Activated B cell treated with CpG ODN at 0.5 μM for 24 hours (primary cell): ENCODE data around the gene EML6. TPM values are rescaled to one million over a fixed set of nuclear protein-coding genes. Genes with fewer than 3 reads are reported as not detected.
A peak's percentile ranks its signal among the peaks of the same experiment; 100 is the strongest.

Experiments
- ATAC-seq: fragments of 200-7000 bp; cut with Tn5 transposase; one replicate; pipeline ENCODE4 v1.10.0; 2021; ENCODE audit warnings: low read depth, mild to moderate bottlenecking, moderate library complexity
- CTCF ChIA-PET: fragments of 350-600 bp; sonication (Branson Sonifier 250); formaldehyde crosslinking; loops from one replicate; lab custom pipeline; 2021; ENCODE audit warnings: antibody characterized with exemption; lab: Charles Lee
- POLR2A ChIA-PET: fragments of 350-600 bp; sonication (Branson Sonifier 250); formaldehyde crosslinking; loops from one replicate; lab custom pipeline; 2021; ENCODE audit warnings: antibody characterized with exemption; lab: Charles Lee
- DNase-seq: peaks from one replicate; pipeline ENCODE4 v3.0.0; 2022
- H3K27ac Mint-ChIP-seq: one replicate; pipeline ENCODE4 v1.8.0; 2020; ENCODE audit warnings: mixed read lengths
- H3K27me3 Mint-ChIP-seq: one replicate; pipeline ENCODE4 v1.8.0; 2021; ENCODE audit warnings: mixed read lengths
- H3K36me3 Mint-ChIP-seq: one replicate; pipeline ENCODE4 v1.8.0; 2021; ENCODE audit warnings: low read depth, mixed read lengths
- H3K4me1 Mint-ChIP-seq: one replicate; pipeline ENCODE4 v1.8.0; 2021; ENCODE audit warnings: mixed read lengths
- H3K4me3 Mint-ChIP-seq: one replicate; pipeline ENCODE4 v1.8.0; 2020; ENCODE audit warnings: mild to moderate bottlenecking, mixed read lengths
- H3K9me3 Mint-ChIP-seq: one replicate; pipeline ENCODE4 v1.8.0; 2020; ENCODE audit warnings: mixed read lengths
- CTCF ChIP-seq: fragments of 200-600 bp; IDR thresholded peaks from one replicate; pipeline ENCODE4 v1.8.0; 2022; ENCODE audit warnings: antibody characterized with exemption, mild to moderate bottlenecking
- intact Hi-C: fragments of 100-400 bp; cut with micrococcal nuclease; formaldehyde crosslinking; loops from one replicate; pipeline ENCODE4 v1.15.1; 2024
- total RNA-seq: library from RNA; stranded (reverse); gene quantifications from 2 replicates; pipeline ENCODE4 v1.2.3, GENCODE V29; 2022

Gene EML6
- total RNA-seq, 1 donor from 2014 or later, result 31.5 TPM

- intact Hi-C loops, result loop anchor here (2.0 kb wide), 1 partner anchor 15 kb away; no protein-coding TSS in a partner anchor
- ChIA-PET CTCF (interaction anchor here (1.2 to 2.1 kb wide), 4 partner anchors 12 to 27 kb away, joined by 3 to 14 read pairs (median 6); no protein-coding TSS in a partner anchor), POLR2A (interaction anchor here (0.7 kb wide), 1 partner anchor 158 kb away, joined by 3 read pairs; no protein-coding TSS in a partner anchor)
- ATAC-seq, result no peak
- Mint-ChIP-seq H3K27ac (no peak overlapping the region), H3K36me3 (no peaks in the 10 kb centered on the region), H3K9me3 (peaks cover 3% of the 10 kb centered on the region), H3K4me3 (no peak overlapping the region), H3K27me3 (peaks cover 2% of the 10 kb centered on the region), H3K4me1 (peaks cover 41% of the 10 kb centered on the region)
- no peak for DNase-seq
- TF ChIP-seq CTCF, result no peak
These were observed 45.8 kb upstream of the EML6 start for GRCh38 chr2:54677476-54678265.

GRCh38 chr2:54678719-54679118, 44.7 kb upstream of the EML6 start:
- peak; percentile 54 for ATAC-seq
- Mint-ChIP-seq H3K27ac (peak overlapping the region; percentile 5), H3K27me3 (peaks cover 2% of the 10 kb centered on the region), H3K9me3 (peaks cover 3% of the 10 kb centered on the region), H3K4me3 (no peak overlapping the region), H3K36me3 (no peaks in the 10 kb centered on the region), H3K4me1 (peaks cover 30% of the 10 kb centered on the region)
- ChIA-PET CTCF (interaction anchor here (1.2 to 2.1 kb wide), 3 partner anchors 13 to 160 kb away, joined by 3 to 7 read pairs (median 4); no protein-coding TSS in a partner anchor), POLR2A (interaction anchor here (0.6 kb wide), 1 partner anchor 10 kb away, joined by 3 read pairs; no protein-coding TSS in a partner anchor)
- DNase-seq, result no peak
- intact Hi-C loops, result loop anchor here (2.0 kb wide), 1 partner anchor 14 kb away; no protein-coding TSS in a partner anchor
- TF ChIP-seq CTCF, result no peak

GRCh38 chr2:54680397-54681041, 42.9 kb upstream of the EML6 start:
- Mint-ChIP-seq H3K4me1 (peaks cover 26% of the 10 kb centered on the region), H3K9me3 (peaks cover 3% of the 10 kb centered on the region), H3K27ac (no peak overlapping the region), H3K36me3 (no peaks in the 10 kb centered on the region), H3K27me3 (peaks cover 2% of the 10 kb centered on the region), H3K4me3 (no peak overlapping the region)
- CTCF ChIA-PET, result interaction anchor here (1.0 kb wide), 1 partner anchor 22 kb away, joined by 3 read pairs; no protein-coding TSS in a partner anchor
- intact Hi-C loops, result no loop called here
- peak; percentile 68 for ATAC-seq
- no peak for DNase-seq
- POLR2A ChIA-PET, result interaction anchor here (0.7 kb wide), 1 partner anchor 758 kb away, joined by 3 read pairs; no protein-coding TSS in a partner anchor
- no peak for TF ChIP-seq CTCF

DNA sequence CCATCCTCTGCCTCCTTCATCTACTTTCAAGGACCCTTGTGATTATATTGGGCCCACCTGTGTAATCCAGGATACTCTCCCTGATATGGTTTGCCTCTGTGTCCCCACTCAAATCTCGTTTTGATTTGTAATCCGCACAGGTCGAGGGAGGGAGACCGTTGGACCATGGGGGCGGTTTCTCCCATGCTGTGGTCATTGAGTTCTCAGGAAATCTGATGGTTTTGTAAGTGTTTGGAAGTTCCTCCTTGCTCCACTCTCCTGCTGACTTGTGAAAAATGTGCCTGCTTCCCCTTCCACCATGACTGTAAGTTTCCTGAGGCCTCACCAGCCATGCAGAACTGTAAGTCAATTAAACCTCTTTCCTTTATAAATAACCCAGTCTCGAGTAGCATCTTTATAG, 42.0 kb upstream of the EML6 start:
- no peak overlapping the region for H3K27ac Mint-ChIP-seq
- ChIA-PET CTCF (no interaction called here), POLR2A (no interaction called here)
- H3K9me3 Mint-ChIP-seq, result peaks cover 3% of the 10 kb centered on the region
- intact Hi-C loops, result no loop called here
- H3K36me3 Mint-ChIP-seq, result no peaks in the 10 kb centered on the region
- DNase-seq (no peak), ATAC-seq (no peak)
- peaks cover 2% of the 10 kb centered on the region for H3K27me3 Mint-ChIP-seq
- peaks cover 26% of the 10 kb centered on the region for H3K4me1 Mint-ChIP-seq
- TF ChIP-seq CTCF, result no peak
- H3K4me3 Mint-ChIP-seq, result no peak overlapping the region

GRCh38 chr2:54683596-54683995, 39.9 kb upstream of the EML6 start:
- no peak overlapping the region for H3K4me3 Mint-ChIP-seq
- H3K36me3 Mint-ChIP-seq, result no peaks in the 10 kb centered on the region
- no peak for DNase-seq
- ATAC-seq, result no peak
- H3K4me1 Mint-ChIP-seq, result peaks cover 13% of the 10 kb centered on the region
- ChIA-PET POLR2A (interaction anchor here (0.6 kb wide), 2 partner anchors 15 to 548 kb away, joined by 4 to 13 read pairs; no protein-coding TSS in a partner anchor), CTCF (interaction anchor here (1.5 kb wide), 1 partner anchor 18 kb away, joined by 4 read pairs; no protein-coding TSS in a partner anchor)
- H3K27ac Mint-ChIP-seq, result no peak overlapping the region
- TF ChIP-seq CTCF, result no peak
- intact Hi-C loops, result no loop called here
- peaks cover 3% of the 10 kb centered on the region for H3K9me3 Mint-ChIP-seq
- peaks cover 4% of the 10 kb centered on the region for H3K27me3 Mint-ChIP-seq
